Measurements from ENCODE around the gene MT1M.
A peak's percentile ranks its signal among the peaks of the same experiment; 100 is the strongest.

The MT1M gene

GRCh38 chr16:56677474-56677873 is 45.0 kb downstream of the MT1M start:
- no peak for TF ChIP-seq CTCF (IDR thresholded peaks at IDR 0.05; ENCODE audit: control insufficient read depth, extremely low read depth, insufficient read depth)

GRCh38 chr16:56679078-56679730 is 46.7 kb downstream of the MT1M start:
- TF ChIP-seq CTCF (IDR thresholded peaks at IDR 0.05; ENCODE audit: control insufficient read depth, extremely low read depth, insufficient read depth) = no peak
- DNase-seq (ENCODE audit: low read depth) = no peak
- no peak overlapping the region for H3K4me3 ChIP-seq (ENCODE audit: low read depth, low read length)

More at GRCh38 chr16:56677474-56677873, 45.0 kb downstream of the MT1M start:
- DNase-seq (ENCODE audit: low read depth) = no peak
- H3K4me3 ChIP-seq (ENCODE audit: low read depth, low read length) = no peak overlapping the region

GRCh38 chr16:56679818-56680217 is 47.4 kb downstream of the MT1M start:
- no peak overlapping the region for H3K4me3 ChIP-seq (ENCODE audit: low read depth, low read length)
- DNase-seq (ENCODE audit: low read depth) = no peak
- no peak for TF ChIP-seq CTCF (IDR thresholded peaks at IDR 0.05; ENCODE audit: control insufficient read depth, extremely low read depth, insufficient read depth)

DNA sequence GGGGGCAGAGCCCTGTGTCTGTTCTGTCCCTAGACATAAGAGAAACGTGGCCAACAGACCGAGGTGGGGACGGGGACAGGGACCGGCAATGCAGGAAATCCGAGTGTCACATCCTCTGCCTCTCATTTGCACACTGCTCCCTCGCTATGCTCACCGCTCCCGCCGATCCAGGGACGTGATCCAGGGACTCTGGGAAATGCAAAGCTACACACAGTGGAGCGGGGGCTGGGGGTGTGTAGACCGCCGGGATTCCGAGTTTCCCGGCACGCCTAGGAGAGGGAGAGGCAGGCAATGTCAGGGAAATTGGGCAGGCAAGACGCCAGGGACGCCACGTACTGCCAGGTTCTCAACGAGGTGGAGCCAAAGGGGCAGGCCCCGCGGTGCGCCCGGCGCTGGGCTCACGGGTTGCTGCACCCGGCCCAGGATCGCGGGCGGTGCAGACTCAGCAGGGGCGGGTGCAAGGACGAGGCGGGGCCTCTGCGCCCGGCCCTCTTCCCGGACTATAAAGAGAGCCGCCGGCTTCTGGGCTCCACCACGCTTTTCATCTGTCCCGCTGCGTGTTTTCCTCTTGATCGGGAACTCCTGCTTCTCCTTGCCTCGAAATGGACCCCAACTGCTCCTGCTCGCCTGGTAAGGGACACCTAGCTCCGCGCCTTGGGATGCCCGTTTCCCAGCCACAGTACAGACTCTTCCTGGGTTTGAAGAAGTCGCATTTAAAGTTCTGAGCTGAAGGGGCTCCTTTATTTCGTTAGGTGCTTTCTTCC is 49.7 kb downstream of the MT1M start, which contains the start of gene MT1X:
Gene MT1X (plus strand): TSS at position 532 of the 764 bp plus-strand sequence. CDS start 71 bp downstream, at position 603.
- no peak for TF ChIP-seq CTCF (IDR thresholded peaks at IDR 0.05; ENCODE audit: control insufficient read depth, extremely low read depth, insufficient read depth)
- H3K4me3 ChIP-seq (ENCODE audit: low read depth, low read length) = peak within 1 kb of the TSS; percentile 74
- peak; percentile 91 for DNase-seq (ENCODE audit: low read depth)

GRCh38 chr16:56682703-56683397 is 50.4 kb downstream of the MT1M start:
- H3K4me3 ChIP-seq (ENCODE audit: low read depth, low read length) = peak overlapping the region; percentile 74
- no peak for DNase-seq (ENCODE audit: low read depth)
- TF ChIP-seq CTCF (IDR thresholded peaks at IDR 0.05; ENCODE audit: control insufficient read depth, extremely low read depth, insufficient read depth) = no peak
